OCI-LY1 (cell line): ENCODE results near the gene SACM1L.

Experiments used
- H2AFZ ChIP-seq: fragments of 200-600 bp; sonication (generic), shearing (Covaris generic); 2 replicates; pipeline ENCODE4 v1.6.0; 2014; ENCODE audit warnings: antibody characterized with exemption, mild to moderate bottlenecking, low read length
- H3F3A ChIP-seq: fragments of 200-600 bp; sonication (generic), shearing (Covaris generic); 2 replicates; pipeline ENCODE4 v1.6.0; 2014; ENCODE audit warnings: mild to moderate bottlenecking, antibody characterized with exemption, low read length, moderate library complexity; ENCODE audit not compliant: insufficient read depth
- H3K27ac ChIP-seq: fragments of 200-600 bp; sonication (generic); 2 replicates; pipeline ENCODE4 v1.5.1; 2014; ENCODE audit warnings: low read length, mixed run types, mild to moderate bottlenecking, low read depth; ENCODE audit not compliant: poor library complexity, severe bottlenecking
- H3K27me3 ChIP-seq: fragments of 200-600 bp; sonication (generic); 2 replicates; pipeline ENCODE4 v1.6.0; 2014; ENCODE audit warnings: antibody characterized with exemption, mild to moderate bottlenecking, low read length, moderate library complexity; ENCODE audit not compliant: insufficient read depth
- H3K36me3 ChIP-seq: fragments of 200-600 bp; sonication (generic); 2 replicates; pipeline ENCODE4 v1.6.1; 2014; ENCODE audit warnings: mild to moderate bottlenecking, antibody characterized with exemption, low read length, moderate library complexity, mixed read lengths; ENCODE audit not compliant: insufficient read depth
- H3K4me1 ChIP-seq: fragments of 200-600 bp; sonication (generic); 2 replicates; pipeline ENCODE4 v1.5.1; 2014; ENCODE audit warnings: mild to moderate bottlenecking, low read length, moderate library complexity; ENCODE audit not compliant: insufficient read depth, severe bottlenecking
- H3K4me2 ChIP-seq: fragments of 200-600 bp; sonication (generic), shearing (Covaris generic); 2 replicates; pipeline ENCODE4 v1.6.1; 2014; ENCODE audit warnings: low read length
- H3K4me3 ChIP-seq: fragments of 200-600 bp; sonication (generic); 2 replicates; pipeline ENCODE4 v1.5.1; 2014; ENCODE audit warnings: low read length, low read depth, mild to moderate bottlenecking, mixed read lengths; ENCODE audit not compliant: poor library complexity, severe bottlenecking
- H3K79me2 ChIP-seq: fragments of 200-600 bp; shearing (Covaris generic); 2 replicates; pipeline ENCODE4 v1.6.1; 2016; ENCODE audit warnings: mixed run types, low read length, mixed read lengths; ENCODE audit not compliant: insufficient read depth
- H3K9ac ChIP-seq: fragments of 200-600 bp; sonication (generic), shearing (Covaris generic); 2 replicates; pipeline ENCODE4 v1.6.1; 2014; ENCODE audit warnings: mild to moderate bottlenecking, low read length, mixed read lengths
- H3K9me2 ChIP-seq: fragments of 200-600 bp; sonication (generic), shearing (Covaris generic); 2 replicates; pipeline ENCODE4 v1.6.1; 2014; ENCODE audit warnings: low read depth, mild to moderate bottlenecking, low read length, mixed read lengths
- H3K9me3 ChIP-seq: fragments of 200-600 bp; shearing (Covaris generic); 2 replicates; pipeline ENCODE4 v1.6.1; 2014; ENCODE audit warnings: low read length, mixed read lengths
- H4K20me1 ChIP-seq: fragments of 200-600 bp; sonication (generic), shearing (Covaris generic); 2 replicates; pipeline ENCODE4 v1.6.0; 2016; ENCODE audit warnings: mild to moderate bottlenecking, low read length; ENCODE audit not compliant: insufficient read depth
- EZH2 ChIP-seq: fragments of 200-600 bp; sonication (generic), shearing (Covaris generic); IDR thresholded peaks from 2 replicates; pipeline ENCODE4 v1.8.0; 2017; ENCODE audit warnings: borderline replicate concordance, mixed run types, mild to moderate bottlenecking, antibody characterized with exemption, low read length, moderate library complexity, mixed read lengths
- TF ChIP-seq, protein P1 (sequence below): fragments of 200-600 bp; sonication (generic), shearing (Covaris generic); IDR thresholded peaks from 2 replicates; pipeline ENCODE4 v1.5.1; 2017; ENCODE audit warnings: mild to moderate bottlenecking, antibody characterized with exemption, low read length, moderate library complexity, mixed read lengths

The SACM1L gene

DNA sequence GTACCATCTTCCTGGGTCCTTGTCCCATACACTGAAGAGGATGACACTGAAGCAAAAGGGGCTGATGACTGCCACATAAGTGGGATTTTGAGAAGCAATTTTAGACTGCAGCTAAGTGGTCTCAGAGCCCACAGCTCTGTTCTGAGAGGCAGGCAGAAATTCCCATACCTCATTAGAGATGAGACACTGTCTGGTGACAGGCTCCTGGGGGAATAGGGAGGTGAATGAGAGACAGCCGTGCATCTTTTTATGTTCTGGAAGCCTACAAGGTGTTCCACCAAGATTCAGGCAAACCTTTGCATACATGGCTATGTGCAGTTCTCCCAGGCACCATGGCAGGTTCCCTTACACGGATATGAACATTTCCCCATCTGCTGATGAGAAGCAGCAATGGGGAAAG, 47.4 kb upstream of the SACM1L start:
- Histone ChIP-seq H4K20me1 (no peaks in the 10 kb centered on the region), H3K4me1 (no peaks in the 10 kb centered on the region), H2AFZ (no peak overlapping the region), H3K9me2 (no peaks in the 10 kb centered on the region), H3K4me2 (no peak overlapping the region), H3K36me3 (peaks cover 7% of the 10 kb centered on the region; the same call in 1 of the 2 replicates), H3K79me2 (no peaks in the 10 kb centered on the region), H3K27me3 (no peaks in the 10 kb centered on the region), H3K9me3 (no peaks in the 10 kb centered on the region), H3K9ac (no peak overlapping the region), H3K4me3 (no peak overlapping the region), H3F3A (no peaks in the 10 kb centered on the region), H3K27ac (no peak overlapping the region)
- TF ChIP-seq, protein P1, sequence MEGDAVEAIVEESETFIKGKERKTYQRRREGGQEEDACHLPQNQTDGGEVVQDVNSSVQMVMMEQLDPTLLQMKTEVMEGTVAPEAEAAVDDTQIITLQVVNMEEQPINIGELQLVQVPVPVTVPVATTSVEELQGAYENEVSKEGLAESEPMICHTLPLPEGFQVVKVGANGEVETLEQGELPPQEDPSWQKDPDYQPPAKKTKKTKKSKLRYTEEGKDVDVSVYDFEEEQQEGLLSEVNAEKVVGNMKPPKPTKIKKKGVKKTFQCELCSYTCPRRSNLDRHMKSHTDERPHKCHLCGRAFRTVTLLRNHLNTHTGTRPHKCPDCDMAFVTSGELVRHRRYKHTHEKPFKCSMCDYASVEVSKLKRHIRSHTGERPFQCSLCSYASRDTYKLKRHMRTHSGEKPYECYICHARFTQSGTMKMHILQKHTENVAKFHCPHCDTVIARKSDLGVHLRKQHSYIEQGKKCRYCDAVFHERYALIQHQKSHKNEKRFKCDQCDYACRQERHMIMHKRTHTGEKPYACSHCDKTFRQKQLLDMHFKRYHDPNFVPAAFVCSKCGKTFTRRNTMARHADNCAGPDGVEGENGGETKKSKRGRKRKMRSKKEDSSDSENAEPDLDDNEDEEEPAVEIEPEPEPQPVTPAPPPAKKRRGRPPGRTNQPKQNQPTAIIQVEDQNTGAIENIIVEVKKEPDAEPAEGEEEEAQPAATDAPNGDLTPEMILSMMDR, result no peak
- TF ChIP-seq EZH2, result no peak

DNA sequence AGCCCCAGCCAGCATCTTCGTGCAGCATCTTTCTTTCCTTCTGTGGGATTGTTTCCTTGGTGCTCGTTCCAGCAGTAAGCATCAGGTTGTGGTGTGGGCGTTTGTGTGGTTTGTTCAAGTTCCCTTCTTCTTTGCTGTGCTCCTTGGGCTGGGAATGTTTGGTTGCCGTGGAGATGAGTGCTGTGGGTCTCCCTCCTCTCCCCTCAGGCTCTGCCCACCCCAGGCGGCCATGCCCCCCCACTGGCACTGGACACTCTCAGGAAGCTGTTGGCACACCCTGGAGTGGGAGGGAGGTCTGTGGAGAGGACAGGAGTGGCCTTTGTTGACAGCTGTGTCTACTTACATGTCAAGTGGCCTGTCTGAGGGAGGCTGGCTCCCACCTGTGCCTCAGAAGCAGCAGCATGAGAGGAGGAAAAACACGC, 46.5 kb upstream of the SACM1L start:
- no peak for TF ChIP-seq EZH2
- TF ChIP-seq, protein P1, result no peak
- Histone ChIP-seq H3K27ac (no peak overlapping the region), H3K9ac (no peak overlapping the region), H2AFZ (no peak overlapping the region), H3K36me3 (peaks cover 7% of the 10 kb centered on the region; the same call in 1 of the 2 replicates), H3K27me3 (no peaks in the 10 kb centered on the region), H3K9me2 (no peaks in the 10 kb centered on the region), H3K4me3 (no peak overlapping the region), H3K4me2 (no peak overlapping the region), H4K20me1 (no peaks in the 10 kb centered on the region), H3K4me1 (no peaks in the 10 kb centered on the region), H3K79me2 (no peaks in the 10 kb centered on the region), H3K9me3 (no peaks in the 10 kb centered on the region), H3F3A (no peaks in the 10 kb centered on the region)

DNA sequence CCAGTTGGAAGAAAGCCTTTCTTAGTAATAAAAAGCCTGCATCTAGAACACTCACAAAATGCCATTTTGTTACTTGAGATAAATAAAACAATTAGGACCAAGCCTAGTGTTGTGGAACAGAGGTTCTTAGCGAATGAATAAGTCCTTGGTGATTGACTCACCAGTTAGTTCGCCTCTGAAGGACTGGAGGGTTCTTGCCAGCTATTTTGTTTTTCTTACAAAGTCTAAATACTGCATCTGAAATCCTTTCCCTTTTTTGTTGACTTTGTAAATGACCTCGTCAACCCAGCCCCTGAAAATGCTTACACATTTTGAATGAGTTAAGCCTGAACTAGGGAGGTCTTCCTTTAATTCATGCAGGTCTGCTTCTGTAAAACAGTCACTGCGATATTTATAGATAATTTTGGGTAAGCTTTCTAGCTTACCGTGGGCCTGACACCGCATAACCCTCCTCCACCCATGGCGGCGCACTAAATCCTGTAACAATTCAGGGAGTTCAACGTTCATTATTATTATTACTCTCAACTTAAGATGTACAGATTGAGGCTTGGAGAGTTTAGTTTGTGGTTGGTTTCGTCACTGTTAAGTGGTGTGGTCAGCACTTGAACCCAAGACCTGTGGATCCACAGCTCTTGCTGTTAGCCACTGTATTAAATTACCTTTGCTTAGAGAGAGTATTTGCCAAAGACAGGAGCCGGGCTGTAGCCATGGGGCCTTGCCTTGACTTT, 45.0 kb upstream of the SACM1L start:
- Histone ChIP-seq H3K79me2 (no peaks in the 10 kb centered on the region), H3K4me3 (no peak overlapping the region), H2AFZ (no peak overlapping the region), H3F3A (no peaks in the 10 kb centered on the region), H3K9me3 (no peaks in the 10 kb centered on the region; the same call in 1 of the 2 replicates), H3K36me3 (peaks cover 7% of the 10 kb centered on the region; the same call in 1 of the 2 replicates), H3K4me2 (no peak overlapping the region), H3K4me1 (no peaks in the 10 kb centered on the region), H4K20me1 (no peaks in the 10 kb centered on the region), H3K27ac (no peak overlapping the region), H3K9ac (no peak overlapping the region), H3K9me2 (no peaks in the 10 kb centered on the region), H3K27me3 (no peaks in the 10 kb centered on the region)
- TF ChIP-seq, protein P1, result no peak
- no peak for TF ChIP-seq EZH2
